HCT116 (cell line): ENCODE results near the gene SLC6A17.

Experiments
- EZH2 ChIP-seq: fragments of 200-600 bp; sonication (generic); IDR thresholded peaks from 2 replicates; pipeline ENCODE4 v1.6.1; 2017; ENCODE audit warnings: antibody characterized with exemption, mixed run types
- MAX ChIP-seq: IDR thresholded peaks from 2 replicates; pipeline ENCODE4 v1.6.1; 2012
- RAD21 ChIP-seq: IDR thresholded peaks from 2 replicates; pipeline ENCODE4 v1.6.1; 2012; ENCODE audit warnings: low read depth, mild to moderate bottlenecking
- YY1 ChIP-seq: IDR thresholded peaks from 2 replicates; pipeline ENCODE4 v1.6.1; 2011; ENCODE audit warnings: low read length, low read depth, moderate library complexity, mild to moderate bottlenecking; ENCODE audit not compliant: insufficient replicate concordance; ENCODE audit errors: extremely low read depth
- TF ChIP-seq, protein P1 (sequence below): IDR thresholded peaks from 2 replicates; pipeline ENCODE4 v1.6.1; 2012
- TF ChIP-seq, protein P2 (sequence below), 3 experiments: fragments of 200-600 bp in 1 of 3; sonication (generic) in 1 of 3; IDR thresholded peaks in 2 of 3; conservative IDR thresholded peaks in 1 of 3; 2 replicates each; pipeline ENCODE4 v1.5.1; 2012 to 2017; ENCODE audit warnings: low read depth in 2 of 3, low read length in 2 of 3, antibody characterized with exemption in 1 of 3, borderline replicate concordance in 1 of 3, control low read depth in 1 of 3, mild to moderate bottlenecking in 1 of 3, mixed read lengths in 1 of 3, mixed run types in 1 of 3, moderate library complexity in 1 of 3; ENCODE audit not compliant: insufficient read depth in 1 of 3

GRCh38 chr1:110123224-110123623 lies 27.1 kb upstream of the SLC6A17 start:
- no peak for TF ChIP-seq EZH2
- TF ChIP-seq MAX: no peak
- TF ChIP-seq YY1: no peak
- TF ChIP-seq, protein P1, sequence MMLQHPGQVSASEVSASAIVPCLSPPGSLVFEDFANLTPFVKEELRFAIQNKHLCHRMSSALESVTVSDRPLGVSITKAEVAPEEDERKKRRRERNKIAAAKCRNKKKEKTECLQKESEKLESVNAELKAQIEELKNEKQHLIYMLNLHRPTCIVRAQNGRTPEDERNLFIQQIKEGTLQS: no peak
- TF ChIP-seq, protein P2, sequence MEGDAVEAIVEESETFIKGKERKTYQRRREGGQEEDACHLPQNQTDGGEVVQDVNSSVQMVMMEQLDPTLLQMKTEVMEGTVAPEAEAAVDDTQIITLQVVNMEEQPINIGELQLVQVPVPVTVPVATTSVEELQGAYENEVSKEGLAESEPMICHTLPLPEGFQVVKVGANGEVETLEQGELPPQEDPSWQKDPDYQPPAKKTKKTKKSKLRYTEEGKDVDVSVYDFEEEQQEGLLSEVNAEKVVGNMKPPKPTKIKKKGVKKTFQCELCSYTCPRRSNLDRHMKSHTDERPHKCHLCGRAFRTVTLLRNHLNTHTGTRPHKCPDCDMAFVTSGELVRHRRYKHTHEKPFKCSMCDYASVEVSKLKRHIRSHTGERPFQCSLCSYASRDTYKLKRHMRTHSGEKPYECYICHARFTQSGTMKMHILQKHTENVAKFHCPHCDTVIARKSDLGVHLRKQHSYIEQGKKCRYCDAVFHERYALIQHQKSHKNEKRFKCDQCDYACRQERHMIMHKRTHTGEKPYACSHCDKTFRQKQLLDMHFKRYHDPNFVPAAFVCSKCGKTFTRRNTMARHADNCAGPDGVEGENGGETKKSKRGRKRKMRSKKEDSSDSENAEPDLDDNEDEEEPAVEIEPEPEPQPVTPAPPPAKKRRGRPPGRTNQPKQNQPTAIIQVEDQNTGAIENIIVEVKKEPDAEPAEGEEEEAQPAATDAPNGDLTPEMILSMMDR (IDR thresholded peaks at IDR 0.05 in 2 of 3, conservative IDR thresholded peaks at IDR 0.05 in 1 of 3; ENCODE audit: borderline replicate concordance in 1 of 3, insufficient read depth in 1 of 3, low read depth in 2 of 3, low read length in 2 of 3): no peak
- TF ChIP-seq RAD21: no peak
